Measurements from ENCODE around the gene TMED4. TPM values are rescaled to one million over a fixed set of nuclear protein-coding genes. Genes with fewer than 3 reads are reported as not detected.

Gene TMED4
- polyA plus RNA-seq, 3 donors, result 45.7 to 76.7 (median 49.0) TPM

GRCh38 chr7:44609829-44610228 lies 27.8 kb upstream of the TMED4 start:
- H3K4me3 Mint-ChIP-seq, result no peak overlapping the region
- Histone ChIP-seq H3K79me2 (ENCODE audit: insufficient read depth, low read length) (peaks cover 80% of the 10 kb centered on the region), H3K27ac (ENCODE audit: low read depth in 1 of 2, low read length in 2 of 2) (no peak overlapping the region), H3K4me1 (ENCODE audit: control insufficient read depth in 1 of 2, insufficient read depth in 2 of 2, low read length in 2 of 2) (peaks cover 40 to 51% of the 10 kb centered on the region in 2 donors), H4K20me1 (ENCODE audit: insufficient read depth, low read length) (no peaks in the 10 kb centered on the region), H3K9me3 (replicated peaks in 1 of 2; ENCODE audit: control insufficient read depth in 1 of 2, insufficient read depth in 1 of 2, low read length in 2 of 2) (no peaks in the 10 kb centered on the region), H2AFZ (ENCODE audit: insufficient read depth, low read depth, low read length, poor library complexity, severe bottlenecking) (no peak overlapping the region), H3K4me3 (replicated peaks in 1 of 3; ENCODE audit: low read depth in 2 of 3, low read length in 3 of 3) (no peak overlapping the region), H3K4me2 (replicated peaks; ENCODE audit: extremely low read depth, low read length, poor library complexity, severe bottlenecking) (no peak overlapping the region), H3K36me3 (replicated peaks in 1 of 2; ENCODE audit: control insufficient read depth in 1 of 2, insufficient read depth in 2 of 2, low read length in 2 of 2) (no peaks in the 10 kb centered on the region), H3K27me3 (ENCODE audit: control insufficient read depth in 2 of 2, insufficient read depth in 2 of 2, low read length in 2 of 2) (no peaks in the 10 kb centered on the region), H3K9ac (ENCODE audit: insufficient read depth, low read length, poor library complexity, severe bottlenecking) (no peak overlapping the region)
- peaks cover 0 to 2% (median 0%) of the 10 kb centered on the region in 7 donors for H3K9me3 Mint-ChIP-seq
- H3K27me3 Mint-ChIP-seq (ENCODE audit: low read depth in 3 of 3), result peaks cover 0 to 2% (median under 1%) of the 10 kb centered on the region in 3 donors
- peak overlapping the region in 6 of 7 donors; percentile 23 to 69 (median 48) for H3K27ac Mint-ChIP-seq
- peaks cover 53% of the 10 kb centered on the region for H3K4me1 Mint-ChIP-seq
- TF ChIP-seq, protein P1, sequence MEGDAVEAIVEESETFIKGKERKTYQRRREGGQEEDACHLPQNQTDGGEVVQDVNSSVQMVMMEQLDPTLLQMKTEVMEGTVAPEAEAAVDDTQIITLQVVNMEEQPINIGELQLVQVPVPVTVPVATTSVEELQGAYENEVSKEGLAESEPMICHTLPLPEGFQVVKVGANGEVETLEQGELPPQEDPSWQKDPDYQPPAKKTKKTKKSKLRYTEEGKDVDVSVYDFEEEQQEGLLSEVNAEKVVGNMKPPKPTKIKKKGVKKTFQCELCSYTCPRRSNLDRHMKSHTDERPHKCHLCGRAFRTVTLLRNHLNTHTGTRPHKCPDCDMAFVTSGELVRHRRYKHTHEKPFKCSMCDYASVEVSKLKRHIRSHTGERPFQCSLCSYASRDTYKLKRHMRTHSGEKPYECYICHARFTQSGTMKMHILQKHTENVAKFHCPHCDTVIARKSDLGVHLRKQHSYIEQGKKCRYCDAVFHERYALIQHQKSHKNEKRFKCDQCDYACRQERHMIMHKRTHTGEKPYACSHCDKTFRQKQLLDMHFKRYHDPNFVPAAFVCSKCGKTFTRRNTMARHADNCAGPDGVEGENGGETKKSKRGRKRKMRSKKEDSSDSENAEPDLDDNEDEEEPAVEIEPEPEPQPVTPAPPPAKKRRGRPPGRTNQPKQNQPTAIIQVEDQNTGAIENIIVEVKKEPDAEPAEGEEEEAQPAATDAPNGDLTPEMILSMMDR (IDR thresholded peaks at IDR 0.05), result no peak
- peaks cover 13 to 20% of the 10 kb centered on the region in 2 donors for H3K36me3 Mint-ChIP-seq
- WGBS (ENCODE audit: insufficient coverage), result no CpG with 5 or more reads among the region's 3 CpGs
- intact Hi-C loops (cut with micrococcal nuclease), result loop anchor here in 1 of 2 donors (5.0 kb wide), 1 partner anchor 32 kb away; no protein-coding TSS in a partner anchor
- no peak for DNase-seq

DNA sequence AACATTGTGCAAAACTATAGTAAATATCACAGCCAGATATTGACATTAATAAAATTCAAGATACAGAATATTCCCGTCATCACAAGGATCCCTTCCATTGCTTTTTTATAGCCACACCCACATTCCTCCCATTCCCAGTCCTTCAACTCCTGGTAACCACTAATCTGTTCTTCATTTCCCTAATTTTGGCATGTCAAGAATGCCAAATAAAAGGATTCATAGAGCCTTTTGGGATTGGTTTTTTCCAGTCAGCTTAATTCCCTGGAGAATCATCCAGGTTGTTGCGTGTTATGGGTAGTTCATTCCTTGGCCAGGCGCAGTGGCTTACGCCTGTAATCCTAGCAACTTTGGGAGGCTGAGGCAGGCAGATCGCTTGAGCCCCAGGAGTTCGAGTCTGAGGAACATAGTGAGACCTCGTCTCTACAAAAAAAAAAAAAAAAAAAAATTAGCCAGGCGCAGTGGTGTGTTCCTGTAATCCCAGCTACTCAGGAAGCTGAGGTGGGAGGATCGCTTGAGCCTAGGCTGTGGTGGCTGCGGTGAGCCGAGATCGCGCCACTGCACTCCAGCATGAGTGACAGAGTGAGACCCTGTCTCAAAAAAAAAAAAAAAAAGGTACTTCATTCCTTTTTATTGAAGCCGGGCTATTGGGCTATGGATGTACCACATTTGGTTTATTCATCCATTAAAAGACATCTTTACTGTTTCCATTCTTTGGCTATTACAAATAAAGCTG lies 27.1 kb upstream of the TMED4 start:
- WGBS (ENCODE audit: insufficient coverage), result 50% methylated on average over 6 of the region's 14 CpGs
- Mint-ChIP-seq H3K9me3 (peaks cover 0 to 2% (median 0%) of the 10 kb centered on the region in 7 donors), H3K4me1 (peaks cover 47% of the 10 kb centered on the region), H3K27me3 (ENCODE audit: low read depth in 3 of 3) (peaks cover 2 to 3% (median 3%) of the 10 kb centered on the region in 3 donors), H3K27ac (peak overlapping the region; percentile 13 to 80 (median 62)), H3K4me3 (no peak overlapping the region), H3K36me3 (peaks cover 11 to 18% of the 10 kb centered on the region in 2 donors)
- peak overlapping the region in 1 of 2 donors; percentile 20 for H3K27ac ChIP-seq (ENCODE audit: low read depth in 1 of 2, low read length in 2 of 2)
- no peaks in the 10 kb centered on the region for H3K9me3 ChIP-seq (replicated peaks in 1 of 2; ENCODE audit: control insufficient read depth in 1 of 2, insufficient read depth in 1 of 2, low read length in 2 of 2)
- H3K4me2 ChIP-seq (replicated peaks; ENCODE audit: extremely low read depth, low read length, poor library complexity, severe bottlenecking), result no peak overlapping the region
- H4K20me1 ChIP-seq (ENCODE audit: insufficient read depth, low read length), result no peaks in the 10 kb centered on the region
- no peaks in the 10 kb centered on the region for H3K36me3 ChIP-seq (replicated peaks in 1 of 2; ENCODE audit: control insufficient read depth in 1 of 2, insufficient read depth in 2 of 2, low read length in 2 of 2)
- H3K79me2 ChIP-seq (ENCODE audit: insufficient read depth, low read length), result peaks cover 73% of the 10 kb centered on the region
- DNase-seq, result no peak
- H3K27me3 ChIP-seq (ENCODE audit: control insufficient read depth in 2 of 2, insufficient read depth in 2 of 2, low read length in 2 of 2), result no peaks in the 10 kb centered on the region
- no peak overlapping the region for H2AFZ ChIP-seq (ENCODE audit: insufficient read depth, low read depth, low read length, poor library complexity, severe bottlenecking)
- TF ChIP-seq, protein P1 (IDR thresholded peaks at IDR 0.05), result no peak
- H3K9ac ChIP-seq (ENCODE audit: insufficient read depth, low read length, poor library complexity, severe bottlenecking), result no peak overlapping the region
- intact Hi-C loops (cut with micrococcal nuclease), result loop anchor here in 1 of 2 donors (5.0 kb wide), 1 partner anchor 33 kb away; no protein-coding TSS in a partner anchor
- H3K4me3 ChIP-seq (replicated peaks in 1 of 3; ENCODE audit: low read depth in 2 of 3, low read length in 3 of 3), result no peak overlapping the region
- H3K4me1 ChIP-seq (ENCODE audit: control insufficient read depth in 1 of 2, insufficient read depth in 2 of 2, low read length in 2 of 2), result peaks cover 34 to 45% of the 10 kb centered on the region in 2 donors

All from CD14-positive monocyte (primary cell).